A673 (cell line): ENCODE measurements around the gene TRIP4. TPM values are rescaled to one million over a fixed set of nuclear protein-coding genes. Genes with fewer than 3 reads are reported as not detected.

ENCODE experiments used
- BruUV-seq: library from RNA; stranded (reverse); fragments of 400-500 nt; replicated peaks from 2 replicates; lab custom pipeline; 2021; lab: Mats Ljungman, UMichigan
- CTCF ChIA-PET: fragments of 300-600 bp; sonication (Branson Sonifier 250); formaldehyde crosslinking; loops from one replicate; lab custom pipeline; 2022; ENCODE audit warnings: antibody characterized with exemption; lab: Charles Lee
- POLR2A ChIA-PET: fragments of 300-600 bp; sonication (Branson Sonifier 250); formaldehyde crosslinking; loops from one replicate; lab custom pipeline; 2022; ENCODE audit warnings: antibody characterized with exemption; ENCODE audit not compliant: low non-redundant PET; lab: Charles Lee
- DNase-seq: peaks from one replicate; pipeline ENCODE4 v3.0.0-alpha.2; 2015; ENCODE audit warnings: low spot score
- H3K27ac ChIP-seq: fragments of 200-600 bp; sonication (generic); 2 replicates; pipeline ENCODE4 v1.5.1; 2016; ENCODE audit warnings: mixed run types, low read depth, mild to moderate bottlenecking, mixed read lengths, antibody characterized with exemption, low read length; ENCODE audit not compliant: poor library complexity, severe bottlenecking
- H3K27me3 ChIP-seq: fragments of 200-600 bp; sonication (generic); replicated peaks from 2 replicates; pipeline ENCODE4 v1.6.1; 2017; ENCODE audit warnings: mixed run types, low read depth, mild to moderate bottlenecking, mixed read lengths, antibody characterized with exemption, low read length; ENCODE audit not compliant: insufficient read depth, poor library complexity
- H3K36me3 ChIP-seq: fragments of 200-600 bp; sonication (generic); 2 replicates; pipeline ENCODE4 v1.6.1; 2016; ENCODE audit warnings: mixed run types, mild to moderate bottlenecking, mixed read lengths, antibody characterized with exemption, low read length; ENCODE audit not compliant: insufficient read depth, poor library complexity, severe bottlenecking
- H3K4me1 ChIP-seq: fragments of 200-600 bp; sonication (generic); 2 replicates; pipeline ENCODE4 v1.6.1; 2017; ENCODE audit warnings: mixed run types, mild to moderate bottlenecking, mixed read lengths, antibody characterized with exemption, low read length; ENCODE audit not compliant: insufficient read depth, poor library complexity, severe bottlenecking
- H3K4me3 ChIP-seq: fragments of 200-600 bp; sonication (generic); 2 replicates; pipeline ENCODE4 v1.5.1; 2016; ENCODE audit warnings: low read depth, mixed run types, mild to moderate bottlenecking, mixed read lengths, low read length; ENCODE audit not compliant: poor library complexity, severe bottlenecking
- H3K9me3 ChIP-seq: fragments of 200-600 bp; sonication (generic); 2 replicates; pipeline ENCODE4 v1.6.1; 2016; ENCODE audit warnings: mixed run types, low read depth, mild to moderate bottlenecking, mixed read lengths, antibody characterized with exemption, low read length; ENCODE audit not compliant: poor library complexity, severe bottlenecking
- EZH2 ChIP-seq: fragments of 200-600 bp; sonication (generic); IDR thresholded peaks from 2 replicates; pipeline ENCODE4 v1.6.1; 2017; ENCODE audit warnings: borderline replicate concordance, low read depth, mild to moderate bottlenecking, mixed read lengths, antibody characterized with exemption, low read length; ENCODE audit not compliant: poor library complexity, severe bottlenecking
- intact Hi-C: fragments of 100-400 bp; cut with micrococcal nuclease; formaldehyde crosslinking; loops from one replicate; pipeline ENCODE4 v1.10.0; 2022; ENCODE audit not compliant: unreplicated experiment
- total RNA-seq: library from RNA; stranded (reverse); gene quantifications from 2 replicates; pipeline ENCODE4 v1.2.3, GENCODE V29; 2021
- TF ChIP-seq, protein P1 (sequence below): fragments of 300-800, 200-600 bp; sonication (generic); conservative IDR thresholded peaks from 2 replicates; pipeline ENCODE4 v1.5.1; 2017; ENCODE audit warnings: low read depth, mild to moderate bottlenecking, antibody characterized with exemption, low read length, moderate library complexity, mixed read lengths

Gene TRIP4
- total RNA-seq, 1 experiment from 2014 or later, result 24.9 TPM

DNA sequence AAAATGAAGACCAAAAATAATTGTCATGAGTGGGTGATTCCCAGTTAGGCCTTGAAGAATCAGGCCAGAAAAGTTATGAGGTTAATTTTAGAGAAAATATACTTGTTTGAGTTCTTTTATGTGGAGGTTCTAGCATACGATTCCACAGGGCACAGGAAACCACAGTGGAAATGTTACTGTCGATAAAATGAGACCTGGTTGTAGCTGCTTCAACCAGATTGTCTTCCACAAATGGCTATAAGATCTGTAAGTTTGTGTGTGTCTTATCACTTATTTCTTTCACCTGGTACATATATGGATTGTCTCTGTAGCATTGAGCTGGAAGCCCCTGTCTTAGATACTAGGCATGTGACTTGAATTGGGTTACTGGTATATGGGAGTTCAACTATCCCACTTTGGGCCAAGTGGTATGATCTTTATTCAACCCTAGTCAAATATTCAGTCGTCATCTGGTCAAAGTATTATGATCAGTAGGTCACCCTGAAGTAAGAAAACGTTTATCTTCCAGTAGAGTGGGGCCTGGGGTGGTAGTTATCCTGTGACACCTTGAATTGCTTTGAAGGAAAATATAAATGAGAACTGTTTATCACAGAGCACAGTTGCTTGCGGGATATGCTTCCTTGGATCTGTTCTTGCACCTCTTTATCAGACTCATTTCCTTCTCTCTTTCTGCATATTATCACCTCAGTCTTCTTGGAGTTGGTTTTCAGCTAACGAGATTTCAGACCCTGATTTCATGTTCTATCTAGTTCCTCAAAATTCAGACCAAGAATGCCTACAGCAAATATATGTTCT is 51.2 kb downstream of the TRIP4 start:
- intact Hi-C loops, result no loop called here
- H3K9me3 ChIP-seq, result no peaks in the 10 kb centered on the region
- ChIA-PET CTCF (no interaction called here), POLR2A (no interaction called here)
- no peaks in the 10 kb centered on the region for H3K27me3 ChIP-seq
- no peak overlapping the region for H3K27ac ChIP-seq
- TF ChIP-seq EZH2, result no peak
- TF ChIP-seq, protein P1, sequence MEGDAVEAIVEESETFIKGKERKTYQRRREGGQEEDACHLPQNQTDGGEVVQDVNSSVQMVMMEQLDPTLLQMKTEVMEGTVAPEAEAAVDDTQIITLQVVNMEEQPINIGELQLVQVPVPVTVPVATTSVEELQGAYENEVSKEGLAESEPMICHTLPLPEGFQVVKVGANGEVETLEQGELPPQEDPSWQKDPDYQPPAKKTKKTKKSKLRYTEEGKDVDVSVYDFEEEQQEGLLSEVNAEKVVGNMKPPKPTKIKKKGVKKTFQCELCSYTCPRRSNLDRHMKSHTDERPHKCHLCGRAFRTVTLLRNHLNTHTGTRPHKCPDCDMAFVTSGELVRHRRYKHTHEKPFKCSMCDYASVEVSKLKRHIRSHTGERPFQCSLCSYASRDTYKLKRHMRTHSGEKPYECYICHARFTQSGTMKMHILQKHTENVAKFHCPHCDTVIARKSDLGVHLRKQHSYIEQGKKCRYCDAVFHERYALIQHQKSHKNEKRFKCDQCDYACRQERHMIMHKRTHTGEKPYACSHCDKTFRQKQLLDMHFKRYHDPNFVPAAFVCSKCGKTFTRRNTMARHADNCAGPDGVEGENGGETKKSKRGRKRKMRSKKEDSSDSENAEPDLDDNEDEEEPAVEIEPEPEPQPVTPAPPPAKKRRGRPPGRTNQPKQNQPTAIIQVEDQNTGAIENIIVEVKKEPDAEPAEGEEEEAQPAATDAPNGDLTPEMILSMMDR, result no peak
- DNase-seq, result no peak
- H3K4me3 ChIP-seq, result no peak overlapping the region
- BruUV-seq, result no TSS peak
- H3K36me3 ChIP-seq, result no peaks in the 10 kb centered on the region
- H3K4me1 ChIP-seq, result no peaks in the 10 kb centered on the region

DNA sequence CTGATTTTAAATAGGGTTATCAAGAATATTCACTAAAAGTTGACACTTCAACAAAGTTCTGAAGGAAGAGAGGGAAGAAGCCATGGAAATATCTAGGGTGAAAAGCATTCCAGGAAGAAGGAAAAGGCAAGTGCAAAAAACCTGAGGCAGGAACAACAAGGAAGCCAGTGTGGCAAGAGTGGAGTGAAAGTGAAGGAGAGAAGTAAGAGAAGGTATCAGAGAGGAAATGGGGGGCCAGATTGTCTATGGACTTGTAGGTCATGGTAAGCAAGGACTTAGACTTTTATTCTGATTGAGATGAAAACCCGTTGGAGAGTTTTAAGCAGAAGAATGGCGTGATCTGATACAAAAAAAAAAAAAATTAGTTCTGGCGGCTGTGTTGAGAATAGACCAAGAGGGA is 54.2 kb downstream of the TRIP4 start:
- H3K4me3 ChIP-seq, result no peak overlapping the region
- TF ChIP-seq EZH2, result no peak
- TF ChIP-seq, protein P1, result no peak
- POLR2A ChIA-PET, result no interaction called here
- intact Hi-C loops, result no loop called here
- CTCF ChIA-PET, result no interaction called here
- no peaks in the 10 kb centered on the region for H3K4me1 ChIP-seq
- DNase-seq, result no peak
- no peak overlapping the region for H3K27ac ChIP-seq
- no TSS peak for BruUV-seq
- H3K36me3 ChIP-seq, result no peaks in the 10 kb centered on the region
- H3K27me3 ChIP-seq, result no peaks in the 10 kb centered on the region
- no peaks in the 10 kb centered on the region for H3K9me3 ChIP-seq

DNA sequence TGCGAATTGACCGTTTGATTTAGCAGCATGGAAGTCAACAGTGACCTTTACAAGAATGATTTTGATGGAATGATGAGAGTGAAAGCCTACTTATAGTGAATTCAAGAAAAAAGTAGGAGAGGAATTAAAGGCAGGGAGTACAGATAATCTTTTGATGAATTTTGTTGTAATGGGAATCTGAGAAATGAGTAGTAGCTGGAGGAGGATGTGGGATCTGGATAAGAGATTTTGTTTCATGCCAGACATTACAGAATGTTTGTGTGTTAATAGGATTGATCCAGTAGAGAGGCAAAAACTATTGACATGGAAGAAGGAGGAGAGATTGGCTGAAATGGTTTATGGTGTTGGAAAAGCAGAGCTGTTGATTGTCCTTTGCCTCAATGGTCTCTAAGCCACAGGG is 55.4 kb downstream of the TRIP4 start:
- peaks cover 5% of the 10 kb centered on the region for H3K36me3 ChIP-seq
- DNase-seq, result no peak
- CTCF ChIA-PET, result no interaction called here
- H3K4me1 ChIP-seq, result no peaks in the 10 kb centered on the region
- BruUV-seq, result no TSS peak
- no peak overlapping the region for H3K27ac ChIP-seq
- no peak for TF ChIP-seq EZH2
- TF ChIP-seq, protein P1, result no peak
- H3K4me3 ChIP-seq, result no peak overlapping the region
- intact Hi-C loops, result no loop called here
- POLR2A ChIA-PET, result no interaction called here
- H3K9me3 ChIP-seq, result no peaks in the 10 kb centered on the region
- no peaks in the 10 kb centered on the region for H3K27me3 ChIP-seq
